ENCODE data around the gene UBE2R2. TPM values are rescaled to one million over a fixed set of nuclear protein-coding genes. Genes with fewer than 3 reads are reported as not detected.

UBE2R2 gene
- total and polyA plus RNA-seq, 2 of the 8 experiments (the other 6 are each of a cell fraction or from before 2014, with no cell fraction given), result 19.4 to 42.1 TPM

DNA sequence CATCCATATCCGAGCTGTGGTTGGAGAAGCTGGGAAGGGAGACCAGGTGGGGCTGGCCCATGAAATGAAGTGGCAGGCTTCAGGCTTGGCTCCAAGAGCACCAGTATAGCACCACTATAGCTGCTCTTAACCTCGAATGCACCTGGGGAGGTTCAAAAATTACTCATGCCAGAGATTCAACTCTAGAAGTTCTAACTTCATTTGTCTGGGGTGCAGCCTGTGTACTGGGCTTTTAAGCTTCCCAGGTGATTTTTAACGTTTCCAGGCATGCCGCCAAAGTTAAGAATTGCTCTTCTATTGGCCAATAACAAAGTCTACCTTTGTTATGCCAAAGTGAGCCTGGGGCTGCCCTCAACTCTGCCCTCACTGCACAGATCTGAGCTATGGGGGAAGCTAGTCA is 21.1 kb upstream of the UBE2R2 start:
- Histone ChIP-seq H3K4me1 (replicated peaks in 1 of 4; ENCODE audit: control insufficient read depth in 3 of 4, insufficient read depth in 4 of 4, low read length in 3 of 4) (peaks cover 2 to 8% (median 3%) of the 10 kb centered on the region in 4 experiments; a peak in 6 of 7 replicates), H4K8ac (ENCODE audit: extremely low read depth, insufficient read depth, low read length) (no peak overlapping the region), H3K14ac (ENCODE audit: insufficient read length) (peak overlapping the region; percentile 77), H4K91ac (replicated peaks; ENCODE audit: insufficient read length, low read length) (no peak overlapping the region), H3K4me2 (ENCODE audit: insufficient read depth in 1 of 2, low read depth in 2 of 2, low read length in 2 of 2) (peak overlapping the region in 1 of 2 experiments; percentile 28; a peak in 1 of 4 replicates), H2AFZ (ENCODE audit: low read length) (no peak overlapping the region), H3K79me1 (ENCODE audit: low read depth, low read length) (no peaks in the 10 kb centered on the region), H3K18ac (ENCODE audit: extremely low read depth, low read length) (0 out of 2 replicates have a peak overlapping the region, but pooled peaks have one; percentile 54), H2BK20ac (ENCODE audit: low read length) (no peak overlapping the region), H3K27ac (ENCODE audit: low read depth, low read length) (no peak overlapping the region), H3K27me3 (replicated peaks in 1 of 4; ENCODE audit: control insufficient read depth in 3 of 4, extremely low read depth in 1 of 4, insufficient read depth in 3 of 4, low read length in 3 of 4) (no peaks in the 10 kb centered on the region), H3K79me2 (ENCODE audit: control insufficient read depth in 1 of 2, insufficient read depth in 2 of 2, low read length in 2 of 2) (no peaks in the 10 kb centered on the region), H4K20me1 (replicated peaks in 1 of 2; ENCODE audit: control insufficient read depth in 1 of 2, insufficient read depth in 2 of 2, low read length in 2 of 2) (no peaks in the 10 kb centered on the region), H3K4ac (replicated peaks; ENCODE audit: insufficient read length, low read depth, low read length) (no peak overlapping the region), H3K9ac (replicated peaks in 1 of 4; ENCODE audit: extremely low read depth in 1 of 4, low read depth in 3 of 4, low read length in 3 of 4) (no peak overlapping the region), H3K36me3 (ENCODE audit: control insufficient read depth in 2 of 4, insufficient read depth in 4 of 4, low read length in 3 of 4) (no peaks in the 10 kb centered on the region), H2BK15ac (ENCODE audit: low read length) (no peak overlapping the region), H2BK12ac (ENCODE audit: low read depth, low read length) (no peak overlapping the region), H3K56ac (replicated peaks; ENCODE audit: insufficient read length, low read depth, low read length) (no peak overlapping the region), H3K4me3 (ENCODE audit: extremely low read depth in 1 of 4, insufficient read depth in 2 of 4, low read depth in 3 of 4, low read length in 4 of 4) (no peak overlapping the region), H3K23me2 (ENCODE audit: low read depth, low read length) (no peaks in the 10 kb centered on the region), H2BK120ac (replicated peaks; ENCODE audit: low read depth, low read length) (no peak overlapping the region), H3K9me3 (ENCODE audit: insufficient read depth in 2 of 2, low read depth in 1 of 2, low read length in 1 of 2) (no peaks in the 10 kb centered on the region), H4K5ac (ENCODE audit: insufficient read length, low read depth, low read length) (no peak overlapping the region), H3K23ac (ENCODE audit: insufficient read length) (no peak overlapping the region), H2BK5ac (ENCODE audit: low read depth, low read length) (no peak overlapping the region), H2AK5ac (ENCODE audit: low read depth, low read length) (no peak overlapping the region)
- 63% methylated on average over 4 of the region's 4 CpGs; no CpG with 5 or more reads in 1 of the 2 experiments for WGBS, 2 experiments (ENCODE audit: extremely low coverage in 1 of 2, insufficient coverage in 1 of 2, insufficient read length in 1 of 2, insufficient replicate concordance in 2 of 2, low coverage in 1 of 2, low lambda C conversion rate in 2 of 2, missing lambda C conversion rate in 1 of 2)
- no peak for TF ChIP-seq YY1 (IDR thresholded peaks at IDR 0.05; ENCODE audit: low read depth, low read length)
- no peak for TF ChIP-seq POLR2A (IDR thresholded peaks at IDR 0.05; ENCODE audit: control extremely low read depth in 1 of 2, low read depth in 2 of 2, low read length in 2 of 2)
- no peak for TF ChIP-seq KDM1A (IDR thresholded peaks at IDR 0.05; ENCODE audit: borderline replicate concordance, low read length)
- TF ChIP-seq TBP (IDR thresholded peaks at IDR 0.05; ENCODE audit: low read depth, low read length), result no peak
- no peak for TF ChIP-seq JUN (IDR thresholded peaks at IDR 0.05; ENCODE audit: low read depth, low read length)
- no peak for TF ChIP-seq GTF2F1 (IDR thresholded peaks at IDR 0.05; ENCODE audit: borderline replicate concordance, low read depth, low read length)
- ChIA-PET CTCF (ENCODE audit: partially characterized antibody) (interaction anchor here (0.8 to 3.6 kb wide), 4 partner anchors 17 to 278 kb away, joined by 3 to 20 read pairs (median 10); no protein-coding TSS in a partner anchor), POLR2A (ENCODE audit: partially characterized antibody) (interaction anchor here (1.3 kb wide), 1 partner anchor 20 kb away, joined by 3 read pairs; no protein-coding TSS in a partner anchor)
- FAIRE-seq (no peak), DNase-seq (ENCODE audit: low read depth in 1 of 2, low spot score in 2 of 2) (no peak)
